H9 (cell line): ENCODE data around the gene ATF5. TPM values are rescaled to one million over a fixed set of nuclear protein-coding genes. Genes with fewer than 3 reads are reported as not detected.
A peak's percentile ranks its signal among the peaks of the same experiment; 100 is the strongest.

Experiments used
- DNase-seq: peaks from one replicate; pipeline ENCODE4 v3.0.0-alpha.2; 2017
- H2AFZ ChIP-seq: one replicate; pipeline ENCODE4 v1.6.1; 2013; ENCODE audit warnings: mild to moderate bottlenecking, low read length, control low read depth, moderate library complexity
- H2AK5ac ChIP-seq: 2 replicates; pipeline ENCODE4 v1.6.1; 2013; ENCODE audit warnings: low read length, control low read depth, mixed read lengths; ENCODE audit not compliant: insufficient read length
- H2BK120ac ChIP-seq: one replicate; pipeline ENCODE4 v1.6.1; 2013; ENCODE audit warnings: low read depth, mild to moderate bottlenecking, low read length, control low read depth, inconsistent platforms; ENCODE audit not compliant: poor library complexity, severe bottlenecking
- H2BK12ac ChIP-seq: 2 replicates; pipeline ENCODE4 v1.6.1; 2013; ENCODE audit warnings: low read length, control low read depth, mixed read lengths, low read depth; ENCODE audit not compliant: insufficient read length
- H2BK15ac ChIP-seq: 2 replicates; pipeline ENCODE4 v1.6.1; 2013; ENCODE audit warnings: low read depth, low read length, control low read depth
- H2BK20ac ChIP-seq: one replicate; pipeline ENCODE4 v1.6.1; 2013; ENCODE audit warnings: low read depth, mild to moderate bottlenecking, low read length, control low read depth, inconsistent platforms; ENCODE audit not compliant: poor library complexity, severe bottlenecking
- H2BK5ac ChIP-seq: 2 replicates; pipeline ENCODE4 v1.6.1; 2013; ENCODE audit warnings: low read length, control low read depth, mixed read lengths; ENCODE audit not compliant: insufficient read length
- H3K14ac ChIP-seq: 2 replicates; pipeline ENCODE4 v1.6.1; 2013; ENCODE audit warnings: low read length, control low read depth; ENCODE audit not compliant: insufficient read depth
- H3K18ac ChIP-seq: 2 replicates; pipeline ENCODE4 v1.6.1; 2013; ENCODE audit warnings: low read depth, mild to moderate bottlenecking, mixed read lengths, low read length, control low read depth; ENCODE audit not compliant: insufficient read length
- H3K23ac ChIP-seq: 2 replicates; pipeline ENCODE4 v1.6.1; 2013; ENCODE audit warnings: low read length, control low read depth, mixed read lengths, low read depth; ENCODE audit not compliant: insufficient read length
- H3K23me2 ChIP-seq: 2 replicates; pipeline ENCODE4 v1.6.1; 2013; ENCODE audit warnings: low read depth, mild to moderate bottlenecking, mixed read lengths, low read length, control low read depth; ENCODE audit not compliant: insufficient read length, poor library complexity, severe bottlenecking
- H3K27ac ChIP-seq: 2 replicates; pipeline ENCODE4 v1.5.1; 2013; ENCODE audit warnings: low read length, control low read depth, mixed read lengths, low read depth; ENCODE audit not compliant: insufficient read length
- H3K27me3 ChIP-seq: 2 replicates; pipeline ENCODE4 v1.6.1; 2013; ENCODE audit warnings: low read length, control low read depth, inconsistent platforms; ENCODE audit not compliant: insufficient read depth
- H3K4ac ChIP-seq: 2 replicates; pipeline ENCODE4 v1.6.1; 2013; ENCODE audit warnings: low read depth, mild to moderate bottlenecking, control low read depth, inconsistent platforms, low read length, moderate library complexity
- H3K4me1 ChIP-seq: 2 replicates; pipeline ENCODE4 v1.6.1; 2013; ENCODE audit warnings: low read length, control low read depth, inconsistent platforms; ENCODE audit not compliant: insufficient read depth
- H3K4me2 ChIP-seq: 2 replicates; pipeline ENCODE4 v1.6.1; 2013; ENCODE audit warnings: low read length, control low read depth, mixed read lengths; ENCODE audit not compliant: insufficient read length, insufficient read depth
- H3K56ac ChIP-seq: 2 replicates; pipeline ENCODE4 v1.6.1; 2013; ENCODE audit warnings: low read depth, mild to moderate bottlenecking, mixed read lengths, low read length, control low read depth; ENCODE audit not compliant: insufficient read length
- H3K79me1 ChIP-seq: 2 replicates; pipeline ENCODE4 v1.6.1; 2013; ENCODE audit warnings: low read depth, mild to moderate bottlenecking, moderate library complexity, low read length, control low read depth, inconsistent platforms; ENCODE audit not compliant: insufficient read depth, poor library complexity, severe bottlenecking
- H3K79me2 ChIP-seq: 2 replicates; pipeline ENCODE4 v1.6.1; 2013; ENCODE audit warnings: low read length, control low read depth, inconsistent platforms; ENCODE audit not compliant: insufficient read depth
- H3K9ac ChIP-seq: 2 replicates; pipeline ENCODE4 v1.6.1; 2013; ENCODE audit warnings: low read length, control low read depth, mixed read lengths; ENCODE audit not compliant: insufficient read length; ENCODE audit errors: extremely low read depth
- H3K9me3 ChIP-seq: one replicate; pipeline ENCODE4 v1.6.1; 2013; ENCODE audit warnings: low read depth, low read length, inconsistent platforms; ENCODE audit not compliant: control insufficient read depth
- H3T11ph ChIP-seq: one replicate; pipeline ENCODE4 v1.6.1; 2013; ENCODE audit warnings: mild to moderate bottlenecking, low read length, control low read depth, inconsistent platforms
- H4K20me1 ChIP-seq: one replicate; pipeline ENCODE4 v1.6.1; 2013; ENCODE audit not compliant: control insufficient read depth, insufficient read length, insufficient read depth
- H4K5ac ChIP-seq: 2 replicates; pipeline ENCODE4 v1.6.1; 2013; ENCODE audit warnings: low read depth, mild to moderate bottlenecking, mixed read lengths, low read length, control low read depth; ENCODE audit not compliant: insufficient read length
- H4K8ac ChIP-seq: replicated peaks from 2 replicates; pipeline ENCODE4 v1.6.1; 2013; ENCODE audit warnings: low read length, control low read depth, mixed read lengths, low read depth; ENCODE audit not compliant: insufficient read length
- H4K91ac ChIP-seq: 2 replicates; pipeline ENCODE4 v1.6.1; 2013; ENCODE audit warnings: low read depth, mild to moderate bottlenecking, moderate library complexity, mixed read lengths, low read length, control low read depth; ENCODE audit not compliant: insufficient read length
- H3K27ac Mint-ChIP-seq, 3 experiments: 2 replicates in 2 of 3; 3 replicates in 1 of 3; pipeline ENCODE4 v1.8.0; 2020 to 2021; ENCODE audit warnings: mixed read lengths in 3 of 3, mild to moderate bottlenecking in 1 of 3, moderate library complexity in 1 of 3
- H3K27me3 Mint-ChIP-seq: 2 replicates; pipeline ENCODE4 v1.8.0; 2021; ENCODE audit warnings: low read depth, mild to moderate bottlenecking, moderate library complexity, mixed read lengths
- H3K36me3 Mint-ChIP-seq, 3 experiments: 2 replicates in 2 of 3; 3 replicates in 1 of 3; pipeline ENCODE4 v1.8.0; 2020 to 2021; ENCODE audit warnings: low read depth in 3 of 3, mixed read lengths in 3 of 3; ENCODE audit not compliant: insufficient read depth in 1 of 3
- H3K4me1 Mint-ChIP-seq, 2 experiments: 2 replicates each; pipeline ENCODE4 v1.8.0; 2020; ENCODE audit warnings: mixed read lengths in 2 of 2
- H3K4me3 Mint-ChIP-seq, 2 experiments: 2 replicates in 1 of 2; 3 replicates in 1 of 2; pipeline ENCODE4 v1.8.0; 2020 to 2021; ENCODE audit warnings: mild to moderate bottlenecking in 2 of 2, mixed read lengths in 2 of 2, moderate library complexity in 1 of 2
- H3K9me3 Mint-ChIP-seq, 2 experiments: 2 replicates in 1 of 2; 3 replicates in 1 of 2; pipeline ENCODE4 v1.8.0; 2020; ENCODE audit warnings: mild to moderate bottlenecking in 2 of 2, mixed read lengths in 2 of 2, moderate library complexity in 1 of 2
- WGBS: extraction: QIAGEN DNeasy Blood & Tissue Kit; methylation state at CpG from one replicate; pipeline ENCODE4 v1.1.7; 2013; ENCODE audit warnings: missing lambda C conversion rate, low lambda C conversion rate, mixed read lengths; ENCODE audit not compliant: insufficient read length; ENCODE audit errors: extremely low coverage; 5-methylcytosine and 5-hydroxymethylcytosine counted together
- total RNA-seq: library from RNA; stranded (reverse); gene quantifications from 2 replicates; pipeline ENCODE4 v1.2.1, GENCODE V29; 2021
- TF ChIP-seq, protein P1 (sequence below): fragments of 200-600 bp; sonication (generic); conservative IDR thresholded peaks from 3 replicates; pipeline ENCODE4 v1.8.0; 2021; ENCODE audit warnings: antibody characterized with exemption, mild to moderate bottlenecking

ATF5 gene
- total RNA-seq, 1 experiment from 2014 or later: 18.5 TPM

GRCh38 chr19:49907745-49908446 lies 21.1 kb upstream of the ATF5 start:
- H3K4me1 ChIP-seq: no peaks in the 10 kb centered on the region; the same call in 1 of the 2 replicates
- no peak overlapping the region for H2BK15ac ChIP-seq
- no peak overlapping the region for H3K9ac ChIP-seq
- H3K4me2 ChIP-seq: no peak overlapping the region
- Mint-ChIP-seq H3K4me1 (peaks cover 17 to 25% of the 10 kb centered on the region in 2 experiments), H3K4me3 (no peak overlapping the region), H3K27ac (peak overlapping the region in 1 of 3 experiments; percentile 77; a peak in 4 of 7 replicates), H3K27me3 (peaks cover 5% of the 10 kb centered on the region; the same call in 1 of the 2 replicates), H3K36me3 (peaks cover 35 to 64% (median 56%) of the 10 kb centered on the region in 3 experiments), H3K9me3 (no peaks in the 10 kb centered on the region)
- no peaks in the 10 kb centered on the region for H3K23me2 ChIP-seq
- TF ChIP-seq, protein P1, sequence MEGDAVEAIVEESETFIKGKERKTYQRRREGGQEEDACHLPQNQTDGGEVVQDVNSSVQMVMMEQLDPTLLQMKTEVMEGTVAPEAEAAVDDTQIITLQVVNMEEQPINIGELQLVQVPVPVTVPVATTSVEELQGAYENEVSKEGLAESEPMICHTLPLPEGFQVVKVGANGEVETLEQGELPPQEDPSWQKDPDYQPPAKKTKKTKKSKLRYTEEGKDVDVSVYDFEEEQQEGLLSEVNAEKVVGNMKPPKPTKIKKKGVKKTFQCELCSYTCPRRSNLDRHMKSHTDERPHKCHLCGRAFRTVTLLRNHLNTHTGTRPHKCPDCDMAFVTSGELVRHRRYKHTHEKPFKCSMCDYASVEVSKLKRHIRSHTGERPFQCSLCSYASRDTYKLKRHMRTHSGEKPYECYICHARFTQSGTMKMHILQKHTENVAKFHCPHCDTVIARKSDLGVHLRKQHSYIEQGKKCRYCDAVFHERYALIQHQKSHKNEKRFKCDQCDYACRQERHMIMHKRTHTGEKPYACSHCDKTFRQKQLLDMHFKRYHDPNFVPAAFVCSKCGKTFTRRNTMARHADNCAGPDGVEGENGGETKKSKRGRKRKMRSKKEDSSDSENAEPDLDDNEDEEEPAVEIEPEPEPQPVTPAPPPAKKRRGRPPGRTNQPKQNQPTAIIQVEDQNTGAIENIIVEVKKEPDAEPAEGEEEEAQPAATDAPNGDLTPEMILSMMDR: no peak
- no peak overlapping the region for H3K18ac ChIP-seq
- no peak overlapping the region for H2BK120ac ChIP-seq
- no peak overlapping the region for H2BK12ac ChIP-seq
- H2BK20ac ChIP-seq: no peak overlapping the region
- no peak overlapping the region for H2BK5ac ChIP-seq
- no peak overlapping the region for H3K56ac ChIP-seq
- no peak overlapping the region for H4K91ac ChIP-seq
- WGBS: no CpG with 5 or more reads among the region's 23 CpGs
- H4K8ac ChIP-seq: no peak overlapping the region
- no peak for DNase-seq
- H3K79me1 ChIP-seq: no peaks in the 10 kb centered on the region
- no peak overlapping the region for H3T11ph ChIP-seq
- H4K5ac ChIP-seq: no peak overlapping the region
- no peak overlapping the region for H3K27ac ChIP-seq
- no peak overlapping the region for H2AK5ac ChIP-seq
- H2AFZ ChIP-seq: no peak overlapping the region
- H3K79me2 ChIP-seq: no peaks in the 10 kb centered on the region; the same call in 1 of the 2 replicates
- no peak overlapping the region for H3K14ac ChIP-seq
- no peak overlapping the region for H3K4ac ChIP-seq
- H3K23ac ChIP-seq: no peak overlapping the region
- H3K27me3 ChIP-seq: no peaks in the 10 kb centered on the region
- H4K20me1 ChIP-seq: no peaks in the 10 kb centered on the region
- H3K9me3 ChIP-seq: no peaks in the 10 kb centered on the region
